Hematopoietic multipotent progenitor cell treated with erythropoietin and hydrocortisone succinate and interleukin-3 and kit ligand, for 15 days (in vitro differentiated cells): ENCODE measurements around the gene PTPRO.

Experiments
- DNase-seq: peaks from one replicate; pipeline ENCODE4 v3.0.0-alpha.2; 2015; ENCODE audit warnings: low spot score

Gene PTPRO

DNA sequence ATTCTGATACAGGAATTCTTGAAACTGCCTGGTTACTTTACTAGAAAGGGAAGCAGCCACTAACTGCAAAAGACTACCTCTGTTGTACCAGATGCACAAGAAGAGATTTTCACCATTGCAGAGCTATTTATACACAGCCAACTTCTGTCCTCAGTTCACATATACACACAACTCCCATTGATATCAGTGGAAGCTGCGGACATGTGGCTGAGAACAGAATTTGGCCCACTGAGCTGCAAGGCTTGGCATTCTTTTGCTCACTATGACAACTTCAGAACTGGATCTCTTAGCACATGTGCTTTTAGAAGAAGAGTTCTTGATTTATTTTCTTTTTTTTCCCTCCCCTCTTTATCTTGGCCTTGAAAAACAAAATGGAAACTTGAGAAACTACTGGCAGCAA lies 28.3 kb downstream of the PTPRO start:
- no peak for DNase-seq

- no peak for DNase-seq
Observed at GRCh38 chr12:15355766-15356165, 33.5 kb downstream of the PTPRO start.

DNA sequence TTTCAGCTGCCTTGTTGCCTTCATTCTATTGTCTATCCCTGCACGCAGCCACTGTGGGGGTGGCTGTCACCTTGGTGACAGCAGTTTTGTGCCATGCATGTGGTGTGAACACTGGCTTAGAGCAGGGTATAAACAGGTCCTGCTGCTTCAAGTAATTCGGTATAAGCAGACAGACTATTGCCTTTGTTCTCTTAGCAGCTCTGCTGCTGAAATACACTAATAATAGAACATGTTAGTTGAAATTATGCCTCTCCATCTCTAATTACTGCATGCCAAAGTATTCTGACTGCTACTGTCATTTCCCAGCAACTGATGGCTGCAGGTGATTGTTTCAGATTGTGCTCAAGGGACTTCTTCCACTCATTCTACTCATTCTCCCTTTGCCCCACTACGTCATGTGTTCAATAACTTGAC lies 34.6 kb downstream of the PTPRO start:
- no peak for DNase-seq

DNA sequence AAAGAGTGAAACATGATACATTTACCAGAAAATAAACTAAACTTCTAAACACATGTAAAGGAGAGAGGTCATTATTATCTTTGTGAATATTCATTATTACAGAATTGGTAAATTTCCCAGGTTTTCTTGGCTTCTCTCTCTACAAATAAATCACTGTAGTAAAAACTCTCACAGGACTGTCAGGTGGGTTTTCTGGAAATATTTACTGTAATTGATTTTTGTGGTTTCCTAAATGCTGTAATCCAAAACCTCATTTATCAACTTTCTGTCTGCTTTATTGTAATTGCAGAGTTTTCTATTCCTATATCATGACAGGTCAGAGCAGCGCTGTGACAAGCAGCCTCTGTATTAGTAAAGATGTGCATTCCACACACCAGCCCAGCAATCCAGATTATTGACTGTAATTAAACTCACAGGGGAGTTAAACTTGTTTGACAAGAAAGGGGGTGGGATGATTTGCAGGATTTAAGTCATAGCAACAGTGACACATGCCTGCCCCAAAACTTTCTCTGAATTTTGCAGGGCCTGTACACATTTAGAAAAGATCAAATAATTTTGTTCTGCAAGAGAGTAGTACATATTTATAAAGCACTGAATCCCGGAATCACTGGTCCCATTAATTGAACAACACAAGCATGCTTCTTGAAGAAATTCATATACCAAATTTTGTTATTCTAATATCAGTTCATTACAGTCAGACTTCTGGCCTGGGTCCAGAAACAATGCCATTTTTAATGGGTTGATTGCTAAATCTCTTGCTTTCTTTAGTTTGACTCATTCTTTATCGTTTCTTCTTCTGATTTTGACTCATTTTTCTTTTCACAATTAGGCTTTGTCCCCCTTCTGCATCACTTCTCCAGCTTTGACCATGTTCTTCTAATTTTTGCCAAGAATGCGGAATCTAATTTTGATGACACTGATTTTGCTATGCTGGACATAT lies 42.2 kb downstream of the PTPRO start:
- DNase-seq = no peak

DNA sequence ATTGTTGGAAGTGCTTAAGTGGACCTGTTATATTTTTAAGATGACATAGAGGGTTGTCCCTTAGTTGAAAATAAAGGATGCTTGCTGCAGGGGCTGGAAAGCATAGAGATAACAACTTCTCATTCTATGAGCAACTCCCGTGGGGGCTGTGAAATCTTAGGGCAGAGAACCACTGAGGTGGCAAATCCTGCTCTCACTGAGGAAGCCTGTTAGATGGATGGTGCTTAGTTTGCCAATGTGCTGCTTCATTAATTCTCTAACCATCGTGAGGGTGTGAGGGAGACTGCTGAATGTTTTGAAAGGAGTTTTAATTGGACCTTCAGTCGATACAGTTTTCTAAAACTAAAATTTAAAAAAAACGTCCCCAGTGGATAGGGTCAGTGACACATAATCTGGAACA lies 46.5 kb downstream of the PTPRO start:
- no peak for DNase-seq

GRCh38 chr12:15372352-15372751 lies 50.0 kb downstream of the PTPRO start:
- DNase-seq = no peak

DNA sequence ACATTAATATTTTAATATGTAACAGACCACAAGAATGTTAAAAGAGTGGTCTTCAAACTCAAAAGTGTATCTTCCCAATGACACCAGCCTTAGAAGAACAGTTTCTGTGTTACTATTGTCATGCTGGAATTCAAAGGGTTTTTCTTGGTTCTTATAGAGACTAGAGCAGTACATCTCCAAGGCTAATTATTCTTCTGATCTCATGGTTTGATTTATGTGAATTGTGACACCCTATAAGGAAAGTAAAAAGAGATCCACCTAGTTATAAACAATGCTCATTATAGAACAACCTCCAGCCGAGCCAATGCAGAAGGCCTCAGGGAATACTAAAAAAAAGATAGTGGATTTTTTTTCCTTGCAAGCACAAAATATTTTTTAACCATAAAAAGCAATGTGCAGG lies 65.5 kb downstream of the PTPRO start:
- DNase-seq = no peak

DNA sequence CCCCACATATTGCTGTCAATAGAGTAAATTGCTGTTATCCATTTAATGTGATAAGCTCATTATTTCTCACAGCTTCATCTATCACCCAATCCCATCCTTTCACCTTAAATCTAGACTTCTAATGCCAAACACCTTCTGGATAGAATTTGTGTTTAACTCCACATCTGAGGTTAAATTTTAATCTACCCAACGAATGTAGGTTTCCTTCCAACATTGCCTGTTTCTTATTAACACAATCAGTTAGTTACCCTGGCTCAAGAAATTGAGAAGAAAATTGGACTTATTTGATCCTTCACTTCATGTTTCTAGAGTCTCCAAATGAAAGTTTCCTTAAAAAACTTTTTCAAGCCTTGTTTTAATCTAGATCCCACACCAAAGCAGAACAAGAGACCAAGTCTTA lies 67.3 kb downstream of the PTPRO start:
- DNase-seq = no peak

DNA sequence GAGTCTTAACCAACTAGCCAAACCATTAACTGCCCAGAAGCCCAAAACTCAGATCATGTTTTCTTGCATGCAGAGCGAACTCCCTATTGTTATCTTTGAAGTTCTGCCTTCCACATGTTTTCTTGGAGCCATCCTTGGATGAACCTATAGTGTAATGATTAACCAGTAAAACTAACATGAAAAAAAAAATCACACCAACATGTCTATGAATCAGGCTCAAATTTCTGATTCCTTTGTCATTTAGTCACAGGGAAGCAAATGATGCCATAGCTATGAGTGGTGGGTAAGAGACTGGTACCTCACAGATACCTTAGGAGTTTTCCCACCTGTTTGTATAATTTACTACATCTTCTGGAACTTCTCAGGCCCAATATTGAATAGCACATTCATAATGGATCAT lies 70.7 kb downstream of the PTPRO start:
- no peak for DNase-seq

GRCh38 chr12:15393995-15394394 lies 71.7 kb downstream of the PTPRO start:
- no peak for DNase-seq

DNA sequence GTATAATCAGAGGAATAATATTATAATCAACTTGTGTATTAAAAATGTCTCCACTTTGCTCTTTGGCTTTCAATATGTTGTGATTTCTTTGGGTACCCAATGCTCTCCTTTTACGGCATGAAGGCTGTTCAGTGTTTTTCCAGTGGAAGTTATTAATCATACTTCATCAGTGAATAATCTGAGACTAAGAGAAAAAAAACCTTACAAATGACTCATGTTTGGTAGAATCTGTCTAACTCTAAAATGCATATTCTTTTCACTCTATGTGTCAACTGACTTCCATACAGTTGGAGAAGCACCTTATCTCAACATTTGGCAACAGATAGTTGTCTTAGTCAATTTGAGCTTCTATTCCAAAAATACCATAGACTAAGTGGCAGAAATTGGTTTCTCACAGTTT lies 82.2 kb downstream of the PTPRO start:
- DNase-seq = no peak

- no peak for DNase-seq
Observed at GRCh38 chr12:15405606-15406005, 83.3 kb downstream of the PTPRO start.

- DNase-seq = no peak
Observed at GRCh38 chr12:15407025-15407424, 84.7 kb downstream of the PTPRO start.

DNA sequence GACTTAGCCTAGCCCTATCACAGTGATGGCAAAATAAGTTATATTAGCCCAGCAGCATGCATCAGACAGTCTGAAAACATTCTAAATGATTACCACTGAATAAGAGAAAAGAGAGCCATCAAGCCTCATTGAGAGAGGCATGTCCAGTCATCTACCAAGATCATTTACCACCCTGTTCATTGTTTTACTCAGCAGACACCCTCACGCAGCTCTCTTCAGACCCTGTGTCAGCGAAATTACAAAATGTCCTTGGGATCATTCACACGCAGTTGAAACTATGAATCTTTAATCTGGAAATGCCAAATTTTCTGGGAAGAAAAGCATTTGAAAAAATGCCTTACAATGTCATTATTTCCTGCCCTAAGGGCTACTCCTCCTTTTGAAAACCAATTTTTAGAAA lies 89.5 kb downstream of the PTPRO start:
- DNase-seq = no peak

DNA sequence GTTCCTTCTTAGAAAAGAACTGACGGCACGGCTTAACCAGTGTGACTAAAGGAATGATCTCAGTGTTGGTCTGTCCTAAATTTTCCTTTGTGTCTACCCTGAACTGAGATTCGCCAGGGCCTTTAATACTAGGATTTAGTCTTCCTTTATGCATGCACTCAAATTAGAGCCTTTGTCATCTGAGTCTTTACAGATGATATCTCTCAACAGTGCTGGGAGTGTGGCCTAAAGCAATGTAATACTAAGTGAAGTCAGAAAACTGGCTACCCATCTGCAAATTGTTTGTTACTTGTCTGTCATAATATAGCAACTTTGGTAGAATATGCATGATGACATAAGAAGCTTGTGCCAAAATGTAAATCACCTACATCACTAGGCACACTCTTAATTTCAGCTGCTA lies 95.4 kb downstream of the PTPRO start:
- DNase-seq = no peak

DNA sequence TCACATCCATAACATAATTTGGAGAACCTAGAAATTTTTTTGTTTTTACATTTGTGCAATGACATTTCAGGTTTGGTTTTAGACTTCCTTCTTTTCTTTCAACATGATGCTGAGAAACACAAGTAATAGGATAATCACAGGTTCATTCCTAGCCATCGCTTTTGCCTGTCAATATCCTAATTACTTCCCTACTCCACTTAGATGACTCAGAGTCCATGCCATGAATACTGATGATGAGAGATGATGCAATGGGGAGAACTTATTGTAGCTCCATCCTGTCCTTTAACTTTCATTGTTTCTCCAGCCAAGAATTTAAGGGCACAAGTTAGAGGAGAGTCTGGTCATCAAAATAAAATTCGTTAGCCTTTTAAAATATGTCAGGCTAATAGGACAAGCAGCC lies 101.3 kb downstream of the PTPRO start:
- DNase-seq = no peak

DNA sequence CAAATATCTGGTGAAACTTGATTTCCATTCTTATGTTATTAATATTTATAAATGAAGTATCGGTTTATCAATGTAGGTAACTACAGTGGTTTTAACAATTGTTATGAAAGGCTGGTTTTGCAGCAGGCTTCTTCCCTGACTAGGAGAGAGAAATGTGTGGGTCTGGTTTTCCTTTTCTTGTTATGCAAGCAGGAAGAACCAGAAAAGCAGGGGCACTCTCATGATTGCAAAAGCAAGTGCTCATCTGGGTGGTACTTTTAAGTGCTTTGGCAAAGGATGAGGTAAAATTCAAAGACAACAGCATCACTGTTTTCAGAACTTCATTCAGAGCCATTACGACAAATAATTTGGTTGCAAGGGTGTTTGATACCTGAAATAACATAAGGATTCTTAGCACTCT lies 105.6 kb downstream of the PTPRO start:
- no peak for DNase-seq

- DNase-seq = no peak
Observed at GRCh38 chr12:15428632-15429031, 106.3 kb downstream of the PTPRO start.

- no peak for DNase-seq
Observed at GRCh38 chr12:15429262-15429661, 107.0 kb downstream of the PTPRO start.

DNA sequence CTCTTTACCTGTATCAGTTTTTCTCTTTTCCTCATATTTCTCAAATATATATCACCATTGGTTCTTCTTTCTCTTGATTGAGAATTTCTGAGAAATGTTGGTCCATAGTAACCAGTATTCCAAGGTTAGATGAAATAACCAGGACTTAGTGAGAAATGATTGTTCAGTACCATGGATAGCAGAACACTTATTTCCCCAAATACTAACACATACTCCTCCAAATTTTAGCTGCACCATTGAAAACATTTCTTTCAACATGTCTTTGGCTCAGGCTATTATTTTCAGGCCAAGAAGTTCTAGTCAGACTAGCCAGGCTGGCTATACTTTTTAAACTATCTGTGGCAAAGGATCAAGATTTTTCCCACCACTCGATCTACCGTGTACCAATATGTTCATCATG lies 113.3 kb downstream of the PTPRO start:
- no peak for DNase-seq

- DNase-seq = no peak
Observed at GRCh38 chr12:15439459-15439858, 117.2 kb downstream of the PTPRO start.

DNA sequence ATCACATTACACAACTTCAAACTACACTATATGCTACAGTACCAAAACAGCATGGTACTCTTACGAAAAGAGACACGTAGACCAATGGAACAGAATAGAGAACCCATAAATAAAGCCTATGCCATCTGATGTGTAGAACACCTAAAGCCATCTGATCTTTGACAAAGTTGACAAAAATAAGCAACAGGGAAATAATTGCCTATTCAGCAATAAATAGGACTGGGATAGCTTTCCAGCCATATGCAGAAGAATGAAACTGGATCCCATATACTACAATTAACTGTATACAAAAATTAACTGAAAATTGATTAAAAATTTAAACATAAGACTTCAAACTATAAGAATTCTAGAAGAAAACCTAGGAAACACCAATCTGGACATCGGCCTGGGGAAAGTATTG lies 120.7 kb downstream of the PTPRO start:
- DNase-seq = no peak

DNA sequence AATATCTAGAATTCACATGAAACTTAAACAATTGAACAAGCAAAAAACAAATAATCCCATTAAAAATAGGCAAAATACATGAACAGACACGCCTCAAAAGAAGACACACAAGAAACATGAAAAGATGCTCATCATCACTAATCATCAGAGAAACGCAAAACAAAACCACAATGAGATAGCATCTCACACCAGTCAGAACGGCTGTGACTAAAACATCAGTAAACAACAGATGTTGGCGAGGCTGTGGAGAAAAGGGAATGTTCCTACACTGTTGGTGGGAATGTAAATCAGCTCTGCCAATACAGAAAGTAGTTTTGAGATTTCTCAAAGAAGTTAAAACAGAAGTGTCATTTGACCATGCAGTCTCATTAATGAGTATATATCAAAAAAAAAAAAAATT lies 121.3 kb downstream of the PTPRO start:
- DNase-seq = no peak

GRCh38 chr12:15444523-15444922 lies 122.2 kb downstream of the PTPRO start:
- DNase-seq = no peak
